HepG2 (cell line): Measurements from ENCODE around the gene CYSLTR2.

ENCODE experiments used
- CC2D1A ChIP-seq: sonication (generic); formaldehyde crosslinking; IDR thresholded peaks from 2 replicates; pipeline ENCODE4 v1.8.1; 2023; ENCODE audit warnings: mild to moderate bottlenecking, missing genetic modification reagents
- CHCHD3 ChIP-seq: sonication (generic); formaldehyde crosslinking; IDR thresholded peaks from 2 replicates; pipeline ENCODE4 v1.8.0; 2022; ENCODE audit warnings: mild to moderate bottlenecking, missing genetic modification reagents, moderate library complexity
- FOSL1 ChIP-seq: sonication (generic); formaldehyde crosslinking; IDR thresholded peaks from 2 replicates; pipeline ENCODE4 v1.9.0; 2021; ENCODE audit warnings: missing genetic modification reagents, borderline replicate concordance
- HMG20A ChIP-seq: IDR thresholded peaks from 2 replicates; pipeline ENCODE4 v1.6.1; 2016; ENCODE audit warnings: borderline replicate concordance
- MXI1 ChIP-seq: IDR thresholded peaks from 3 replicates; pipeline ENCODE4 v1.6.1; 2012; ENCODE audit warnings: low read depth, low read length, inconsistent platforms, borderline replicate concordance
- PHF20 ChIP-seq: sonication (generic); formaldehyde crosslinking; IDR thresholded peaks from 2 replicates; pipeline ENCODE4 v1.5.0; 2020; ENCODE audit warnings: mild to moderate bottlenecking, missing genetic modification reagents
- RNF219 ChIP-seq: sonication (generic); formaldehyde crosslinking; IDR thresholded peaks from 2 replicates; pipeline ENCODE4 v1.5.0; 2020; ENCODE audit warnings: mild to moderate bottlenecking, missing genetic modification reagents
- RXRA ChIP-seq: sonication (generic); formaldehyde crosslinking; IDR thresholded peaks from 2 replicates; pipeline ENCODE4 v1.5.1; 2020; ENCODE audit warnings: missing genetic modification reagents
- SIN3A ChIP-seq: IDR thresholded peaks from 2 replicates; pipeline ENCODE4 v1.6.1; 2011; ENCODE audit warnings: low read depth, mild to moderate bottlenecking, control low read depth, low read length, borderline replicate concordance
- TEAD2 ChIP-seq: sonication (generic); formaldehyde crosslinking; IDR thresholded peaks from 2 replicates; pipeline ENCODE4 v1.9.0; 2021; ENCODE audit warnings: missing genetic modification reagents
- ZFP41 ChIP-seq: sonication (generic); formaldehyde crosslinking; IDR thresholded peaks from 2 replicates; pipeline ENCODE4 v1.4.0; 2020; ENCODE audit warnings: mild to moderate bottlenecking, missing genetic modification reagents, borderline replicate concordance
- ZNF333 ChIP-seq: sonication (generic); formaldehyde crosslinking; IDR thresholded peaks from 2 replicates; pipeline ENCODE4 v1.4.0; 2020; ENCODE audit warnings: mild to moderate bottlenecking, missing genetic modification reagents, borderline replicate concordance
- ZNF607 ChIP-seq: sonication (generic); formaldehyde crosslinking; IDR thresholded peaks from 2 replicates; pipeline ENCODE4 v1.5.1; 2020; ENCODE audit warnings: missing genetic modification reagents, mild to moderate bottlenecking, borderline replicate concordance
- TF ChIP-seq, protein P1 (sequence below): sonication (generic); formaldehyde crosslinking; IDR thresholded peaks from 2 replicates; pipeline ENCODE4 v1.5.0; 2020; ENCODE audit warnings: mild to moderate bottlenecking, missing genetic modification reagents, moderate library complexity

DNA sequence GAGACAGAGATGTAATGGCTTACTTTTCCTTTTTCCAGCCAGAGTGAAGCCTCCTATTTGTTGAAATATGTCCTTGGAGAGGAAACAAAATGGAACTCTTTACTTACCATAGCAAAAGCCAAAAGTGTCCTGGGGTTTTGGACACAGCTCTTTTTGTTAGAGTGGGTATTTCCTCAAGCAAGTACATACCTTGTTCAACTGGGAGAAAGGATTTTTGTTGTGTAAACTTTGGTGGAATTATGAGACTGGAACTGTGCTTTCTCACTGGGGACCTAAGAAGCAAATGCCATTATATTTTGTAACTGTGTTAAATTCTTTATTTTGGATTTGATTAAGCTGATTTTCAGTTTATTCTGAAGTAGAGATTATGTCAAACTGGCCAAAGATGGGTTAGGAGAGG is 58.4 kb downstream of the CYSLTR2 start:
- TF ChIP-seq ZNF607 (CRISPR knock-in tag) (no peak), ZFP41 (CRISPR knock-in tag) (no peak), ZNF333 (CRISPR knock-in tag) (no peak), CHCHD3 (no peak), HMG20A (no peak), MXI1 (no peak), RXRA (CRISPR knock-in tag) (no peak), TEAD2 (CRISPR knock-in tag) (no peak), SIN3A (no peak), RNF219 (CRISPR knock-in tag) (no peak), PHF20 (CRISPR knock-in tag) (no peak), FOSL1 (CRISPR knock-in tag) (no peak), CC2D1A (CRISPR knock-in tag) (no peak)
- TF ChIP-seq, protein P1, sequence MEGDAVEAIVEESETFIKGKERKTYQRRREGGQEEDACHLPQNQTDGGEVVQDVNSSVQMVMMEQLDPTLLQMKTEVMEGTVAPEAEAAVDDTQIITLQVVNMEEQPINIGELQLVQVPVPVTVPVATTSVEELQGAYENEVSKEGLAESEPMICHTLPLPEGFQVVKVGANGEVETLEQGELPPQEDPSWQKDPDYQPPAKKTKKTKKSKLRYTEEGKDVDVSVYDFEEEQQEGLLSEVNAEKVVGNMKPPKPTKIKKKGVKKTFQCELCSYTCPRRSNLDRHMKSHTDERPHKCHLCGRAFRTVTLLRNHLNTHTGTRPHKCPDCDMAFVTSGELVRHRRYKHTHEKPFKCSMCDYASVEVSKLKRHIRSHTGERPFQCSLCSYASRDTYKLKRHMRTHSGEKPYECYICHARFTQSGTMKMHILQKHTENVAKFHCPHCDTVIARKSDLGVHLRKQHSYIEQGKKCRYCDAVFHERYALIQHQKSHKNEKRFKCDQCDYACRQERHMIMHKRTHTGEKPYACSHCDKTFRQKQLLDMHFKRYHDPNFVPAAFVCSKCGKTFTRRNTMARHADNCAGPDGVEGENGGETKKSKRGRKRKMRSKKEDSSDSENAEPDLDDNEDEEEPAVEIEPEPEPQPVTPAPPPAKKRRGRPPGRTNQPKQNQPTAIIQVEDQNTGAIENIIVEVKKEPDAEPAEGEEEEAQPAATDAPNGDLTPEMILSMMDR (CRISPR knock-in tag), result no peak
